PC-3 (cell line): ENCODE results near the gene SYVN1.

Experiments used
- CTCF ChIP-seq: fragments of 300-600 bp; sonication (generic); conservative IDR thresholded peaks from 2 replicates; pipeline ENCODE4 v1.5.1; 2017; ENCODE audit warnings: antibody characterized with exemption, low read depth, mild to moderate bottlenecking, low read length
- EZH2 ChIP-seq: fragments of 300-600 bp; sonication (generic); IDR thresholded peaks from one replicate; pipeline ENCODE4 v1.6.1; 2017; ENCODE audit warnings: antibody characterized with exemption, mild to moderate bottlenecking, low read length; ENCODE audit not compliant: unreplicated experiment

GRCh38 chr11:65121865-65122696, 12.2 kb downstream of the SYVN1 start, which contains the start of the genes FAU and MRPL49:
- TF ChIP-seq CTCF (no peak), EZH2 (no peak)
